Measurements from ENCODE around the gene ADAD1. TPM values are rescaled to one million over a fixed set of nuclear protein-coding genes. Genes with fewer than 3 reads are reported as not detected.

ADAD1 gene
- total and polyA plus RNA-seq, 12 donors: not detected

DNA sequence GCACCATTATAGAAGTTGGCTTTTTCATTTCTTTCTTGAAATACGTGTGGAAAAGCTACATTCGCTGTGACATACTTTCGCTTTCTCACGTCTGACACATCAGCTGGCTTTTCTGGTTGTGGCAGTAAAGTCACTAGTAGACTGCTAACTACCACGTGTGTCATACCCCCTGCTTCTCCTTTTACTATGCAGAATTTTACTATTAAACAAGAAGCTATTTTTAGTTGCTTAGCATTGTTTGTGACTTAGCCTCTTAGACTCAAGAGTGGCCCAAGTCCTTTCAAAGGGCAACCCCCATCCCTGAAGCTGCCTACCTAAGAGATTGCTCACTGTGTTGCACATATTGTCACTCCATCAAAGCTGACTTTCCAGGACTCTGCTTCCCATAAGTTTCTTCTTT lies 79.8 kb downstream of the ADAD1 start:
- TF ChIP-seq POLR2A (IDR thresholded peaks at IDR 0.05) (no peak), CTCF (IDR thresholded peaks at IDR 0.05) (no peak)
- Histone ChIP-seq H3K4me1 (replicated peaks in 1 of 2) (no peaks in the 10 kb centered on the region), H3K27ac (no peak overlapping the region), H3K4me3 (peak overlapping the region in 1 of 4 donors; percentile 19), H3K9me3 (replicated peaks in 1 of 3) (no peaks in the 10 kb centered on the region), H3K27me3 (no peaks in the 10 kb centered on the region), H3K36me3 (replicated peaks in 1 of 2) (no peaks in the 10 kb centered on the region)
- intact Hi-C loops (cut with DNase I): no loop called here
- DNase-seq: peak in 1 of 7 donors; percentile 1
- WGBS, 4 donors: 48 to 69% (median 55%) methylated on average over 5 of the region's 5 CpGs

DNA sequence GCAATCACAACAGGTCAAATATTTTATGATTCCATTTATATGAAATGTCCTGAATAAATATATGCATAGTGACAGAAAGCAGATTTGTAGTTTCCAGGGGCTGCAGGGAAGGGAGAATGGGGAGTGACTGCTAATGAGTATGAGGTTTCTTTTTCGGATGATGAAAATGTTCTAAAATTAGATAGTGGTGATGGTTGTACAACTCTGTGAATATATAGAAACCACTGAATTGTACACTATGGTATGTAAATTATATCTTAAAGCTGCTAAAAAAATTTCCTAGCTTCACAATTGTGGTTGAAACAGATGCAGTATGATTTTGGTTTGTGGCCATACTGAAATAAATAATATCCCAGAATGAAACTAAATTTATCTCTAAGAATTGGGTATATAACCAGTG lies 90.6 kb downstream of the ADAD1 start:
- Histone ChIP-seq H3K9me3 (replicated peaks in 1 of 3) (no peaks in the 10 kb centered on the region), H3K4me1 (replicated peaks in 1 of 2) (no peaks in the 10 kb centered on the region)
- TF ChIP-seq CTCF (IDR thresholded peaks at IDR 0.05) (no peak), POLR2A (IDR thresholded peaks at IDR 0.05) (no peak)

DNA sequence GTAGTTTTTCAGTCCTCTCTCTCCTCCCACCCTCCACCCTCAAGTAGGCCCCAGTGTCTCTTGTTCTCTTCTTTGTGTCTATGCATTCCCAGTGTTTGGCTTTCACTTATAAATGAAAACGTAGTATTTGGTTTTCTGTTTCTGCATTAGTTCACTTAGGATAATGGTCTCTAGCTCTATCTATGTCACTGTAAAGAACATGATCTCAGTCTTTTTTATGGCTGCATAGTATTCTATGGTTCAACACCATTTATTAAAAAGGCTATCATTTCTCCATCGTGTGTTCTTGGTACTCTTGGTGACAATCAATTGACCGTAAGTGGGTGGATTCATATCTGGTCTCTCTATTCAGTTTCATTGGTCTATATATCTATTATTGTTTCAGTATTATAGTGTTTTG lies 96.4 kb downstream of the ADAD1 start:
- 63 to 82% (median 74%) methylated on average over 3 of the region's 3 CpGs for WGBS, 4 donors
- H3K4me3 ChIP-seq: no peak overlapping the region

More for the DNA sequence above, 90.6 kb downstream of the ADAD1 start:
- H3K27me3 ChIP-seq: no peaks in the 10 kb centered on the region
- H3K36me3 ChIP-seq (replicated peaks in 1 of 2): no peaks in the 10 kb centered on the region
- no peak overlapping the region for H3K4me3 ChIP-seq
- DNase-seq: no peak
- intact Hi-C loops (cut with DNase I): no loop called here
- WGBS, 4 donors: 77 to 91% (median 82%) methylated on average over 1 of the region's 1 CpG
- H3K27ac ChIP-seq: no peak overlapping the region

DNA sequence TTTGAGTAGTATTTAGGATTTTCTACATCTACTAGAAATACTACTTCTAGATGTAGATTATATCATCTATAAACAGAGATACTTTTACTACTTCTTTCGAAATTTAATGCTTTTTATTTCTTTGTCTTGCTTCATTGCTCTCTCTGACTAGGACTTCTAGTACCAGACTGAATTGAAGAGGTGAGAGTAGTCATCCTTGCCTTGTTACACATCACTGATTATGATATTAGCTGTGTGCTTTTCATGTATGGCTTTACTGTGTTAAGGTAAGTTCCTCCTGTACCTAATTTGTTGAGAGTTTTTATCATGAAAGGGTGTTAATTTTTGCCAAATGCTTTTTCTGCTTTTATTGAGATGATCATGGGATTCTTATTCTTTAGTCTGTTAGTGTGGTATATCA lies 97.3 kb downstream of the ADAD1 start:
- no peak overlapping the region for H3K27ac ChIP-seq
- H3K36me3 ChIP-seq (replicated peaks in 1 of 2): no peaks in the 10 kb centered on the region
- intact Hi-C loops (cut with DNase I): no loop called here
- H3K4me3 ChIP-seq: no peak overlapping the region
- no peaks in the 10 kb centered on the region for H3K27me3 ChIP-seq
- no peak for TF ChIP-seq CTCF (IDR thresholded peaks at IDR 0.05)
- no peak for TF ChIP-seq POLR2A (IDR thresholded peaks at IDR 0.05)
- H3K4me1 ChIP-seq (replicated peaks in 1 of 2): no peaks in the 10 kb centered on the region
- no peak for DNase-seq
- 46 to 65% (median 56%) methylated on average over 1 of the region's 1 CpG for WGBS, 4 donors
- H3K9me3 ChIP-seq (replicated peaks in 1 of 3): no peaks in the 10 kb centered on the region

More for the DNA sequence above, 96.4 kb downstream of the ADAD1 start:
- Histone ChIP-seq H3K4me1 (replicated peaks in 1 of 2) (no peaks in the 10 kb centered on the region), H3K27me3 (no peaks in the 10 kb centered on the region), H3K9me3 (replicated peaks in 1 of 3) (no peaks in the 10 kb centered on the region), H3K36me3 (replicated peaks in 1 of 2) (no peaks in the 10 kb centered on the region), H3K27ac (no peak overlapping the region)
- TF ChIP-seq CTCF (IDR thresholded peaks at IDR 0.05): no peak
- TF ChIP-seq POLR2A (IDR thresholded peaks at IDR 0.05): no peak
- no peak for DNase-seq
- intact Hi-C loops (cut with DNase I): no loop called here

Data from adrenal gland (tissue), 12 donors.